K562 (cell line): ENCODE measurements around the gene HOXB3. TPM values are rescaled to one million over a fixed set of nuclear protein-coding genes. Genes with fewer than 3 reads are reported as not detected.
A peak's percentile ranks its signal among the peaks of the same experiment; 100 is the strongest.

Experiments used
- C11orf30 ChIP-seq: fragments of 450-650 bp; IDR thresholded peaks from 2 replicates; pipeline ENCODE4 v1.6.1; 2016; ENCODE audit warnings: low read depth, mild to moderate bottlenecking
- CXXC5 ChIP-seq: fragments of 250-450 bp; sonication (Bioruptor Pico); IDR thresholded peaks from 2 replicates; pipeline ENCODE4 v1.8.0; 2022; ENCODE audit warnings: inconsistent platforms, mild to moderate bottlenecking, moderate library complexity
- KDM1A ChIP-seq, 2 experiments: fragments of 450-650 bp; IDR thresholded peaks; 2 replicates each; pipeline ENCODE4 v1.6.1; 2016; ENCODE audit warnings: mild to moderate bottlenecking in 2 of 2
- KLF10 ChIP-seq: fragments of 250-450 bp; sonication (Bioruptor Pico); IDR thresholded peaks from 2 replicates; pipeline ENCODE4 v1.6.1; 2021; ENCODE audit warnings: matching md5 sums
- LCOR ChIP-seq: sonication (generic); formaldehyde crosslinking; IDR thresholded peaks from 2 replicates; pipeline ENCODE4 v1.8.0; 2022; ENCODE audit warnings: mild to moderate bottlenecking, missing genetic modification reagents
- MTF1 ChIP-seq: fragments of 250-450 bp; sonication (Bioruptor Pico); IDR thresholded peaks from 2 replicates; pipeline ENCODE4 v1.9.0; 2021; ENCODE audit warnings: moderate library complexity, mild to moderate bottlenecking, inconsistent platforms, borderline replicate concordance
- MYC ChIP-seq, 2 experiments: fragments of 250-450 bp in 1 of 2; sonication (Bioruptor Pico) in 1 of 2; IDR thresholded peaks; 2 replicates each; pipeline versions ENCODE4 v1.5.1 to v1.6.1; 2012 to 2021; ENCODE audit warnings: low read depth in 2 of 2, borderline replicate concordance in 1 of 2, improper control_type of control experiment in 1 of 2, low read length in 1 of 2, mild to moderate bottlenecking in 1 of 2, moderate library complexity in 1 of 2
- POLR2AphosphoS5 ChIP-seq: IDR thresholded peaks from 2 replicates; pipeline ENCODE4 v1.6.1; 2011; ENCODE audit warnings: mild to moderate bottlenecking, low read depth, low read length, moderate library complexity; ENCODE audit not compliant: control insufficient read depth, insufficient read depth
- PRMT5 ChIP-seq: sonication (generic); formaldehyde crosslinking; IDR thresholded peaks from 2 replicates; pipeline ENCODE4 v1.5.0; 2020; ENCODE audit warnings: missing genetic modification reagents
- SMARCC2 ChIP-seq: fragments of 450-650 bp; IDR thresholded peaks from 2 replicates; pipeline ENCODE4 v1.6.1; 2017; ENCODE audit warnings: antibody characterized with exemption, moderate library complexity, mild to moderate bottlenecking, low read depth
- SRF ChIP-seq, 2 experiments: fragments of 250-450, 450-650 bp in 1 of 2; sonication (Bioruptor Pico) in 1 of 2; sonication (generic) in 1 of 2; formaldehyde crosslinking; IDR thresholded peaks; 2 replicates each; pipeline versions ENCODE4 v1.5.0 to v1.5.1; 2020 to 2022; ENCODE audit warnings: mild to moderate bottlenecking in 1 of 2, missing genetic modification reagents in 1 of 2
- TARDBP ChIP-seq: fragments of 450-650 bp; IDR thresholded peaks from 2 replicates; pipeline ENCODE4 v1.6.1; 2016
- XRCC5 ChIP-seq: fragments of 200-400 bp; formaldehyde crosslinking; IDR thresholded peaks from 2 replicates; pipeline ENCODE4 v1.6.1; 2017; ENCODE audit warnings: low read depth, mild to moderate bottlenecking, low read length
- ZNF253 ChIP-seq: fragments of 250-450 bp; sonication (Bioruptor Pico); conservative IDR thresholded peaks from 2 replicates; pipeline ENCODE4 v1.6.1; 2021; ENCODE audit warnings: mild to moderate bottlenecking
- ZNF263 ChIP-seq: sonication (generic); formaldehyde crosslinking; IDR thresholded peaks from 2 replicates; pipeline ENCODE4 v1.8.0; 2022; ENCODE audit warnings: mild to moderate bottlenecking, missing genetic modification reagents, borderline replicate concordance
- ZNF407 ChIP-seq: fragments of 450-650 bp; IDR thresholded peaks from 2 replicates; pipeline ENCODE4 v1.6.1; 2016; ENCODE audit warnings: low read depth
- polyA plus RNA-seq, 8 experiments: library from polyadenylated mRNA; depleted of rRNA in 4 of 8; stranded (reverse) in 5 of 8; unstranded in 3 of 8; fragments of >200 nt; fragmentation: Nextera tagmentation in 2 of 8; fragmentation: Illumina TruSeq in 1 of 8; extraction: Ambion mirVana in 2 of 8; extraction: Trizol in 1 of 8; gene quantifications; 2 replicates each; pipeline versions ENCODE4 v1.2.1 to v1.2.3, GENCODE V29; 2011 to 2014; ENCODE audit warnings: inconsistent platforms in 1 of 8, missing spikeins in 1 of 8
- total RNA-seq, 7 experiments: library from RNA; depleted of rRNA in 6 of 7; stranded (reverse); fragments of >200 nt in 6 of 7; fragmentation: Illumina TruSeq in 2 of 7; extraction: Trizol in 2 of 7; gene quantifications; 2 replicates each; pipeline versions ENCODE4 v1.2.1 to v1.2.3, GENCODE V29; 2011 to 2021; ENCODE audit warnings: low replicate concordance in 1 of 7
- TF ChIP-seq, protein P1 (sequence below): fragments of 250-450 bp; sonication (Bioruptor Pico); IDR thresholded peaks from 2 replicates; pipeline ENCODE4 v1.5.0; 2021; ENCODE audit warnings: mild to moderate bottlenecking, borderline replicate concordance

The HOXB3 gene
- total and polyA plus RNA-seq, 9 of the 15 experiments (the other 6 are each of a cell fraction or from before 2014, with no cell fraction given), result 2.4 to 41.3 (median 20.2) TPM

- TF ChIP-seq TARDBP, result no peak
- TF ChIP-seq ZNF407, result no peak
- TF ChIP-seq SMARCC2, result no peak
- no peak for TF ChIP-seq LCOR (CRISPR knock-in tag)
- no peak for TF ChIP-seq MYC (IDR thresholded peaks at IDR 0.05; ENCODE audit: low read depth, low read length)
- no peak for TF ChIP-seq MYC (CRISPR knock-in tag; IDR thresholded peaks at IDR 0.05; ENCODE audit: borderline replicate concordance, low read depth)
- peak; percentile 49 to 61 for TF ChIP-seq KDM1A (IDR thresholded peaks at IDR 0.05)
- TF ChIP-seq CXXC5, result peak; percentile 79
- no peak for TF ChIP-seq MTF1 (CRISPR knock-in tag)
- no peak for TF ChIP-seq POLR2AphosphoS5
- no peak for TF ChIP-seq C11orf30
- no peak for TF ChIP-seq SRF (CRISPR knock-in tag; IDR thresholded peaks at IDR 0.05)
- no peak for TF ChIP-seq PRMT5 (CRISPR knock-in tag)
- TF ChIP-seq, protein P1, sequence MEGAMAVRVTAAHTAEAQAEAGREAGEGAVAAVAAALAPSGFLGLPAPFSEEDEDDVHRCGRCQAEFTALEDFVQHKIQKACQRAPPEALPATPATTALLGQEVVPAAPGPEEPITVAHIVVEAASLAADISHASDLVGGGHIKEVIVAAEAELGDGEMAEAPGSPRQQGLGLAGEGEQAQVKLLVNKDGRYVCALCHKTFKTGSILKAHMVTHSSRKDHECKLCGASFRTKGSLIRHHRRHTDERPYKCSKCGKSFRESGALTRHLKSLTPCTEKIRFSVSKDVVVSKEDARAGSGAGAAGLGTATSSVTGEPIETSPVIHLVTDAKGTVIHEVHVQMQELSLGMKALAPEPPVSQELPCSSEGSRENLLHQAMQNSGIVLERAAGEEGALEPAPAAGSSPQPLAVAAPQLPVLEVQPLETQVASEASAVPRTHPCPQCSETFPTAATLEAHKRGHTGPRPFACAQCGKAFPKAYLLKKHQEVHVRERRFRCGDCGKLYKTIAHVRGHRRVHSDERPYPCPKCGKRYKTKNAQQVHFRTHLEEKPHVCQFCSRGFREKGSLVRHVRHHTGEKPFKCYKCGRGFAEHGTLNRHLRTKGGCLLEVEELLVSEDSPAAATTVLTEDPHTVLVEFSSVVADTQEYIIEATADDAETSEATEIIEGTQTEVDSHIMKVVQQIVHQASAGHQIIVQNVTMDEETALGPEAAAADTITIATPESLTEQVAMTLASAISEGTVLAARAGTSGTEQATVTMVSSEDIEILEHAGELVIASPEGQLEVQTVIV (CRISPR knock-in tag), result no peak
- no peak for TF ChIP-seq XRCC5
- no peak for TF ChIP-seq ZNF253 (CRISPR knock-in tag)
- TF ChIP-seq ZNF263 (CRISPR knock-in tag), result no peak
- TF ChIP-seq KLF10 (CRISPR knock-in tag), result no peak
These were observed 89.3 kb downstream of the HOXB3 start (continued) for GRCh38 chr17:48500435-48501426.
